Endothelial cell (in vitro differentiated cells): ENCODE measurements around the gene WNT7B. TPM values are rescaled to one million over a fixed set of nuclear protein-coding genes. Genes with fewer than 3 reads are reported as not detected.

Experiments used
- DNase-seq: peaks from one replicate; pipeline ENCODE4 v3.0.0; 2021; ENCODE audit warnings: low spot score
- H3K27ac Mint-ChIP-seq: one replicate; pipeline ENCODE4 v1.8.0; 2021; ENCODE audit warnings: mixed read lengths, inconsistent platforms; ENCODE audit not compliant: unreplicated experiment
- H3K27me3 Mint-ChIP-seq: one replicate; pipeline ENCODE4 v1.8.0; 2021; ENCODE audit warnings: mild to moderate bottlenecking, moderate library complexity, mixed read lengths, inconsistent platforms; ENCODE audit not compliant: unreplicated experiment
- H3K36me3 Mint-ChIP-seq: one replicate; pipeline ENCODE4 v1.8.0; 2021; ENCODE audit warnings: mild to moderate bottlenecking, low read depth, mixed read lengths, inconsistent platforms; ENCODE audit not compliant: unreplicated experiment
- H3K4me1 Mint-ChIP-seq: one replicate; pipeline ENCODE4 v1.8.0; 2021; ENCODE audit warnings: mild to moderate bottlenecking, mixed read lengths, inconsistent platforms; ENCODE audit not compliant: unreplicated experiment
- H3K4me3 Mint-ChIP-seq: one replicate; pipeline ENCODE4 v1.8.0; 2021; ENCODE audit warnings: mild to moderate bottlenecking, mixed read lengths, inconsistent platforms; ENCODE audit not compliant: unreplicated experiment
- H3K9me3 Mint-ChIP-seq: one replicate; pipeline ENCODE4 v1.8.0; 2021; ENCODE audit warnings: mixed read lengths, inconsistent platforms; ENCODE audit not compliant: unreplicated experiment
- CTCF ChIP-seq: fragments of 200-600 bp; sonication (generic); IDR thresholded peaks from one replicate; pipeline ENCODE4 v1.5.0; 2021; ENCODE audit warnings: antibody characterized with exemption; ENCODE audit not compliant: unreplicated experiment
- total RNA-seq: library from RNA; stranded (reverse); fragmentation: NEBNext Ultra II Directional; extraction: Animal tissue kit (Norgen Biotek cat#: 25700); gene quantifications from one replicate; pipeline ENCODE4 v1.2.1, GENCODE V29; 2021; ENCODE audit not compliant: unreplicated experiment

Gene WNT7B
- total RNA-seq, 1 donor from 2014 or later: not detected

DNA sequence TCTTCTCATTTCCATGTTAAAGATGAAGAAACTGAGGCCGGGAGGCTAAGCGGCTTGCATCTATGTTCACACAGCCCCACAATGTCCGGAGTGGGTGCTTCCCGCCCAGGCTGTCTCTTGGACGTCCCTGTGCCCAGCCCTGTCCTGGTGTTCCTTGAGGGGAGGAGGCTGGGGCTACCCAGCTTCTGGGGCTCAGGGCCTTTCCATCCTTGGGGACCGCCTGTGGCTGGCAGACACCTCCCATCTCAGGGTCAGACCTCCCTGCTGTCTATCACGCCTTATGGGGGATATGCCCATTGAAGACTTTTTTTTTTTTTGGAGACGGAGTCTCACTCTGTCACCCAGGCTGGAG is 95.5 kb downstream of the WNT7B start:
- no peak for DNase-seq
- no peak for TF ChIP-seq CTCF
- peaks cover 16% of the 10 kb centered on the region for H3K27me3 Mint-ChIP-seq
- no peak overlapping the region for H3K27ac Mint-ChIP-seq
- no peak overlapping the region for H3K4me3 Mint-ChIP-seq
- no peaks in the 10 kb centered on the region for H3K36me3 Mint-ChIP-seq
- no peaks in the 10 kb centered on the region for H3K9me3 Mint-ChIP-seq
- peaks cover 3% of the 10 kb centered on the region for H3K4me1 Mint-ChIP-seq

- no peaks in the 10 kb centered on the region for H3K9me3 Mint-ChIP-seq
- peaks cover 3% of the 10 kb centered on the region for H3K4me1 Mint-ChIP-seq
- no peak for DNase-seq
- H3K4me3 Mint-ChIP-seq: no peak overlapping the region
- peaks cover 15% of the 10 kb centered on the region for H3K27me3 Mint-ChIP-seq
- no peak for TF ChIP-seq CTCF
- no peak overlapping the region for H3K27ac Mint-ChIP-seq
- H3K36me3 Mint-ChIP-seq: no peaks in the 10 kb centered on the region
Measured at GRCh38 chr22:45880716-45881523, 96.0 kb downstream of the WNT7B start.

- H3K27me3 Mint-ChIP-seq: peaks cover 15% of the 10 kb centered on the region
- H3K4me3 Mint-ChIP-seq: no peak overlapping the region
- H3K36me3 Mint-ChIP-seq: no peaks in the 10 kb centered on the region
- H3K27ac Mint-ChIP-seq: no peak overlapping the region
- peaks cover 3% of the 10 kb centered on the region for H3K4me1 Mint-ChIP-seq
- no peaks in the 10 kb centered on the region for H3K9me3 Mint-ChIP-seq
- DNase-seq: no peak
- no peak for TF ChIP-seq CTCF
Measured at GRCh38 chr22:45880091-45880715, 96.8 kb downstream of the WNT7B start.

GRCh38 chr22:45879552-45879949 is 97.4 kb downstream of the WNT7B start:
- Mint-ChIP-seq H3K9me3 (no peaks in the 10 kb centered on the region), H3K36me3 (no peaks in the 10 kb centered on the region), H3K27ac (no peak overlapping the region), H3K4me1 (peaks cover 3% of the 10 kb centered on the region), H3K4me3 (no peak overlapping the region), H3K27me3 (peaks cover 15% of the 10 kb centered on the region)
- DNase-seq: no peak
- TF ChIP-seq CTCF: no peak

DNA sequence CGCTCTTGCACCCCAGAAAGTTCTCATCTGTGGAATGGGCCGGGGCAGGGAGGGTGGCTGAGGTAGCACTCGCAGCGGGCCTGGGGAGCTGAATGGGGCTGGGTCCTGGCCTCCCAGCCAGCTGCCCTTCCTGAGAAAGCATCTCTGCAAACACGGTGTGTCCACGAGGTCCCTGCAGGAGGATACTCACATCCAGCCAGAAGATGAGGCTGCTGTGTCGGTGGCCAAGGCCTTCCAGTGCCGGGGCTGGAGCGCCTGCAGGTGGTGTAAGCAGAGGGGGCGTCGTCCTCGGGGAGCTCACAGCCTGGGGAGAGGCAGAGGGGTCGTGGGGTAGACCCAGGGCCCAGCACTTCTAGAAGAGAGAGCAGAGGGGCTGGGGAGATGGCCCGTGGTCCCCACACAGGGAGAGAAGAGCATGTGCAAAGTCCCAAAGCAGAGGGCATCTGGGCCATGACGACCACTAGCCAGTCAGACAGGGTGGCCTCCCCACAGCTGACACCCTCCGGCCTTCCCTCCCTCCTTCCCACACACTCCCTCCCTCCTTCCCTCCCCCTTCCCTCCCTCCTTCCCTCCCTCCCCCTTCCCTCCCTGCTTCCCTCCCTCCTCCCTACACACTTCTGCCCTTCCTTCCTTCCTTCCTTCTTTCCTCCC is 97.9 kb downstream of the WNT7B start:
- Mint-ChIP-seq H3K27ac (no peak overlapping the region), H3K27me3 (peaks cover 15% of the 10 kb centered on the region), H3K36me3 (no peaks in the 10 kb centered on the region), H3K4me3 (no peak overlapping the region), H3K4me1 (peaks cover 3% of the 10 kb centered on the region), H3K9me3 (no peaks in the 10 kb centered on the region)
- DNase-seq: no peak
- TF ChIP-seq CTCF: no peak
